ENCODE measurements around the gene MAML3. TPM values are rescaled to one million over a fixed set of nuclear protein-coding genes. Genes with fewer than 3 reads are reported as not detected.

The MAML3 gene
- total RNA-seq, 1 donor from 2014 or later = 7.9 TPM

- no peak for ATAC-seq
Observed at GRCh38 chr4:139746431-139747171, 407.4 kb downstream of the MAML3 start.

- no peak for ATAC-seq
Observed at GRCh38 chr4:139745111-139745639, 408.8 kb downstream of the MAML3 start.

- no peak for ATAC-seq
Observed at GRCh38 chr4:139744232-139744631, 409.8 kb downstream of the MAML3 start.

GRCh38 chr4:139743027-139743426 lies 411.0 kb downstream of the MAML3 start:
- peak; percentile 66 for ATAC-seq

- peak; percentile 87 for ATAC-seq
Observed at GRCh38 chr4:139740531-139741041, 413.4 kb downstream of the MAML3 start.

GRCh38 chr4:139740121-139740520 lies 413.9 kb downstream of the MAML3 start:
- peak; percentile 70 for ATAC-seq

- no peak for ATAC-seq
Observed at GRCh38 chr4:139738846-139739613, 415.0 kb downstream of the MAML3 start.

GRCh38 chr4:139736661-139737060 lies 417.3 kb downstream of the MAML3 start:
- ATAC-seq = no peak

GRCh38 chr4:139736274-139736660 lies 417.7 kb downstream of the MAML3 start:
- ATAC-seq = no peak

GRCh38 chr4:139735381-139736273 lies 418.4 kb downstream of the MAML3 start:
- no peak for ATAC-seq

- ATAC-seq = peak; percentile 90
Observed at GRCh38 chr4:139734875-139735380, 419.1 kb downstream of the MAML3 start.

- ATAC-seq = peak; percentile 33
Observed at GRCh38 chr4:139734201-139734874, 419.6 kb downstream of the MAML3 start.

- ATAC-seq = no peak
Observed at GRCh38 chr4:139732991-139733570, 420.9 kb downstream of the MAML3 start.

GRCh38 chr4:139728840-139729239 lies 425.1 kb downstream of the MAML3 start:
- ATAC-seq = no peak

- no peak for ATAC-seq
Observed at GRCh38 chr4:139728146-139728545, 425.8 kb downstream of the MAML3 start.

GRCh38 chr4:139726615-139727014 lies 427.4 kb downstream of the MAML3 start:
- no peak for ATAC-seq

- no peak for ATAC-seq
Observed at GRCh38 chr4:139725236-139725635, 428.7 kb downstream of the MAML3 start.

- no peak for ATAC-seq
Observed at GRCh38 chr4:139721789-139722188, 432.2 kb downstream of the MAML3 start.

- no peak for ATAC-seq
Observed at GRCh38 chr4:139720806-139721205, 433.2 kb downstream of the MAML3 start.

- ATAC-seq = peak; percentile 19
Observed at GRCh38 chr4:139719381-139720101, 434.4 kb downstream of the MAML3 start.

All from esophagus mucosa (tissue), 1 donor.